GM23338 (cell line): ENCODE data around the gene DNAJB2. TPM values are rescaled to one million over a fixed set of nuclear protein-coding genes. Genes with fewer than 3 reads are reported as not detected.

ENCODE experiments used
- ATAC-seq: fragments of 200-7000 bp; cut with Tn5 transposase; 3 replicates; pipeline ENCODE4 v1.9.1; 2020
- DNase-seq: peaks from one replicate; pipeline ENCODE4 v3.0.0-alpha.2; 2015; ENCODE audit warnings: low spot score
- H2AFZ ChIP-seq: fragments of 200-600 bp; sonication (generic); 2 replicates; pipeline ENCODE4 v1.8.0; 2016; ENCODE audit warnings: antibody characterized with exemption, mild to moderate bottlenecking, moderate library complexity
- H3F3A ChIP-seq: fragments of 200-600 bp; sonication (generic); replicated peaks from 2 replicates; pipeline ENCODE4 v1.8.0; 2017; ENCODE audit warnings: antibody characterized with exemption, mixed run types, low read depth
- H3K27ac ChIP-seq: fragments of 200-600 bp; sonication (generic); 2 replicates; pipeline ENCODE4 v1.6.1; 2016; ENCODE audit warnings: low read depth
- H3K27me3 ChIP-seq: fragments of 200-600 bp; sonication (generic); 2 replicates; pipeline ENCODE4 v1.8.0; 2016; ENCODE audit warnings: mild to moderate bottlenecking, mixed run types, moderate library complexity; ENCODE audit not compliant: insufficient read depth
- H3K36me3 ChIP-seq: fragments of 200-600 bp; sonication (generic); 2 replicates; pipeline ENCODE4 v1.8.0; 2016; ENCODE audit warnings: mild to moderate bottlenecking; ENCODE audit not compliant: insufficient read depth
- H3K4me1 ChIP-seq: fragments of 200-600 bp; sonication (generic); 2 replicates; pipeline ENCODE4 v1.8.0; 2016; ENCODE audit warnings: mild to moderate bottlenecking, moderate library complexity; ENCODE audit not compliant: insufficient read depth
- H3K4me2 ChIP-seq: fragments of 200-600 bp; sonication (generic); 2 replicates; pipeline ENCODE4 v1.7.1; 2017; ENCODE audit warnings: mixed run types
- H3K4me3 ChIP-seq: fragments of 200-600 bp; sonication (generic); 2 replicates; pipeline ENCODE4 v1.6.1; 2016; ENCODE audit warnings: mixed run types
- H3K79me2 ChIP-seq: fragments of 200-600 bp; sonication (generic); replicated peaks from 2 replicates; pipeline ENCODE4 v1.8.0; 2017; ENCODE audit warnings: mild to moderate bottlenecking; ENCODE audit not compliant: insufficient read depth
- H3K9me2 ChIP-seq: fragments of 200-600 bp; sonication (generic); 2 replicates; pipeline ENCODE4 v1.8.0; 2017; ENCODE audit not compliant: insufficient read depth
- H4K20me1 ChIP-seq: fragments of 200-600 bp; sonication (generic); replicated peaks from 2 replicates; pipeline ENCODE4 v1.8.0; 2017; ENCODE audit warnings: mild to moderate bottlenecking; ENCODE audit not compliant: insufficient read depth
- H3K27ac Mint-ChIP-seq: 2 replicates; pipeline ENCODE4 v1.8.0; 2020; ENCODE audit warnings: inconsistent platforms, mild to moderate bottlenecking, moderate library complexity, mixed read lengths
- H3K27me3 Mint-ChIP-seq: 3 replicates; pipeline ENCODE4 v1.8.0; 2022; ENCODE audit warnings: low read depth, mild to moderate bottlenecking, moderate library complexity, mixed read lengths, inconsistent platforms; ENCODE audit not compliant: insufficient read depth, poor library complexity
- H3K36me3 Mint-ChIP-seq: 3 replicates; pipeline ENCODE4 v1.8.0; 2021; ENCODE audit warnings: low read depth, mild to moderate bottlenecking, inconsistent platforms, moderate library complexity, mixed read lengths
- H3K4me1 Mint-ChIP-seq: 3 replicates; pipeline ENCODE4 v1.8.0; 2020; ENCODE audit warnings: mild to moderate bottlenecking, inconsistent platforms, mixed read lengths
- H3K4me3 Mint-ChIP-seq: 3 replicates; pipeline ENCODE4 v1.8.0; 2021; ENCODE audit warnings: moderate library complexity, mild to moderate bottlenecking, inconsistent platforms, mixed read lengths
- H3K9me3 Mint-ChIP-seq: 3 replicates; pipeline ENCODE4 v1.8.0; 2020; ENCODE audit warnings: moderate library complexity, mild to moderate bottlenecking, inconsistent platforms, mixed read lengths
- CTCF ChIP-seq, 2 experiments: fragments of 200-600 bp in 1 of 2; sonication (generic) in 1 of 2; conservative IDR thresholded peaks; 2 replicates each; pipeline versions ENCODE4 v1.5.1 to v1.6.1; 2016 to 2017; ENCODE audit warnings: antibody characterized with exemption in 2 of 2, low read depth in 2 of 2, mild to moderate bottlenecking in 2 of 2, moderate library complexity in 1 of 2
- ETS1 ChIP-seq: IDR thresholded peaks from 2 replicates; pipeline ENCODE4 v1.6.1; 2016; ENCODE audit warnings: antibody characterized with exemption
- EZH2 ChIP-seq: fragments of 200-600 bp; sonication (generic); IDR thresholded peaks from one replicate; pipeline ENCODE4 v1.8.0; 2017; ENCODE audit warnings: antibody characterized with exemption, mild to moderate bottlenecking, low read depth; ENCODE audit not compliant: unreplicated experiment
- EZH2phosphoT487 ChIP-seq: fragments of 200-600 bp; sonication (generic); IDR thresholded peaks from one replicate; pipeline ENCODE4 v1.8.1; 2018; ENCODE audit warnings: antibody characterized with exemption; ENCODE audit not compliant: unreplicated experiment
- JUNB ChIP-seq: IDR thresholded peaks from one replicate; pipeline ENCODE4 v1.6.1; 2016; ENCODE audit warnings: antibody characterized with exemption; ENCODE audit not compliant: unreplicated experiment
- NANOG ChIP-seq: IDR thresholded peaks from 2 replicates; pipeline ENCODE4 v1.6.1; 2016; ENCODE audit warnings: antibody characterized with exemption, borderline replicate concordance
- REST ChIP-seq: IDR thresholded peaks from one replicate; pipeline ENCODE4 v1.6.1; 2018; ENCODE audit warnings: antibody characterized with exemption; ENCODE audit not compliant: unreplicated experiment
- STAT1 ChIP-seq: IDR thresholded peaks from one replicate; pipeline ENCODE4 v1.6.1; 2016; ENCODE audit warnings: antibody characterized with exemption; ENCODE audit not compliant: unreplicated experiment
- ZNF114 ChIP-seq: fragments of 250-450 bp; sonication (Bioruptor Pico); IDR thresholded peaks from 2 replicates; pipeline ENCODE4 v1.5.0; 2020; ENCODE audit warnings: mild to moderate bottlenecking, moderate library complexity
- ZNF331 ChIP-seq: fragments of 250-450 bp; sonication (Bioruptor Pico); IDR thresholded peaks from 2 replicates; pipeline ENCODE4 v1.5.0; 2020; ENCODE audit warnings: low read depth, mild to moderate bottlenecking, moderate library complexity
- polyA plus RNA-seq: library from polyadenylated mRNA; unstranded; fragments of >200 nt; fragmentation: Nextera tagmentation; extraction: Ambion mirVana; gene quantifications from 2 replicates; pipeline ENCODE4 v1.2.1, GENCODE V29; 2016
- total RNA-seq: library from RNA; depleted of rRNA; stranded (reverse); fragments of >200 nt; shearing (Covaris generic); gene quantifications from 2 replicates; pipeline ENCODE4 v1.2.3, GENCODE V29; 2014

The DNAJB2 gene
- total and polyA plus RNA-seq, 2 experiments from 2014 or later = 6.4 to 25.9 TPM

DNA sequence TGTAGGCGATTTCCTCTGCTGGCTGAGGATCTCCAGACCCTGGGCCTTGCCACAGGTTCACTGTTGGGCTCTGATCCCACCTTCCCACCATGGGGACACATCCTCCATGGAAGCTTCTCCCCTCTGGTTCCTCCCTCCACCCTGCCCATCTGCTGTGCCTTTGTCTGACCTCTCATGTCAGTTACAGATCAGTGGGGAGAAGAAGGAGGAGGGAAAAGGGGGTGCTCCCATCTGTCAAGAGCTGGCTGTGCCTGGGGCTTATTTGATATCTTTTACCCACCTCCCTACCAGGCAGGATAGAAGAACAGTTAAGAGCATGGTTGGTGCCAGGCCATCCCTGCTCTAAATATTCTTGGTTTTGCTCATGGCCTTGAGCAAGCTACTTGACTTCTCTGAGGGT lies 12.3 kb upstream of the DNAJB2 start:
- Mint-ChIP-seq H3K4me3 (no peak overlapping the region), H3K9me3 (no peaks in the 10 kb centered on the region), H3K4me1 (no peaks in the 10 kb centered on the region), H3K36me3 (no peaks in the 10 kb centered on the region), H3K27me3 (peaks cover 19% of the 10 kb centered on the region), H3K27ac (no peak overlapping the region)
- Histone ChIP-seq H3K4me2 (no peak overlapping the region), H2AFZ (no peak overlapping the region), H3K4me3 (no peak overlapping the region), H3K79me2 (no peaks in the 10 kb centered on the region), H4K20me1 (no peaks in the 10 kb centered on the region), H3K27me3 (no peaks in the 10 kb centered on the region), H3K9me2 (no peaks in the 10 kb centered on the region), H3K36me3 (no peaks in the 10 kb centered on the region), H3F3A (no peaks in the 10 kb centered on the region), H3K27ac (no peak overlapping the region), H3K4me1 (no peaks in the 10 kb centered on the region)
- DNase-seq (no peak), ATAC-seq (no peak)
- TF ChIP-seq ETS1 (no peak), EZH2phosphoT487 (no peak), ZNF114 (CRISPR knock-in tag) (no peak), CTCF (conservative IDR thresholded peaks at IDR 0.05; ENCODE audit: low read depth in 2 of 2) (no peak), JUNB (no peak)

DNA sequence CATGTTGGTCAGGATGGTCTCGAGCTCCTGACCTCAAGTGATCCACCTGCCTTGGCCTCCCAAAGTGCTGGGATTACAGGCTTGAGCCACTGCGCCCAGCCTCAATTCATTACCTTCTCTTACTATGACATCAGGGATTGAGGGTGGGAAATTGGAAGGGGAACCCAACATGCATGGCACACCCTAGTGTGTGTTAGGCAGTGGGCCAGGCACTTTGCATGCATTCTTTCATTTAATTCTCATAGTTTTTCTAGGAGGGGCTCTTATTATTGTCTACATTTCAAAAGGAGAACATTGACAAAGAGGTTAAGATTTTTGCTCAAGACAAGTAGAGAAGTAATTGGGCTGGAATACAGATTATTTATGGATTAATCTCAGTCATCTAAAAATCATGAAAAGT lies 10.9 kb upstream of the DNAJB2 start:
- H3K4me1 Mint-ChIP-seq = no peaks in the 10 kb centered on the region
- no peaks in the 10 kb centered on the region for H3K79me2 ChIP-seq
- DNase-seq (no peak), ATAC-seq (no peak)
- H3K4me2 ChIP-seq = no peak overlapping the region
- H3K4me1 ChIP-seq = no peaks in the 10 kb centered on the region
- no peak overlapping the region for H3K27ac ChIP-seq
- no peaks in the 10 kb centered on the region for H3K9me3 Mint-ChIP-seq
- no peaks in the 10 kb centered on the region for H3K36me3 Mint-ChIP-seq
- no peaks in the 10 kb centered on the region for H3K36me3 ChIP-seq
- no peak overlapping the region for H3K4me3 ChIP-seq
- H3K9me2 ChIP-seq = no peaks in the 10 kb centered on the region
- H3K27ac Mint-ChIP-seq = no peak overlapping the region
- H3K27me3 Mint-ChIP-seq = peaks cover 17% of the 10 kb centered on the region
- H3F3A ChIP-seq = no peaks in the 10 kb centered on the region
- H4K20me1 ChIP-seq = no peaks in the 10 kb centered on the region
- no peaks in the 10 kb centered on the region for H3K27me3 ChIP-seq
- H2AFZ ChIP-seq = no peak overlapping the region
- H3K4me3 Mint-ChIP-seq = no peak overlapping the region
- TF ChIP-seq ZNF331 (no peak), JUNB (no peak), EZH2phosphoT487 (no peak), EZH2 (no peak), REST (no peak), STAT1 (no peak), ZNF114 (CRISPR knock-in tag) (no peak), CTCF (conservative IDR thresholded peaks at IDR 0.05; ENCODE audit: low read depth in 2 of 2) (no peak), NANOG (no peak)
